Astrocyte of the cerebellum (primary cell): ENCODE measurements around the gene BCORL1.

Source experiments
- DNase-seq: peaks from one replicate; pipeline ENCODE4 v3.0.0-alpha.2; 2011; ENCODE audit warnings: low read depth
- H3K4me3 ChIP-seq: 2 replicates; pipeline ENCODE4 v1.5.1; 2011; ENCODE audit warnings: mild to moderate bottlenecking, low read depth, low read length, moderate library complexity
- CTCF ChIP-seq: IDR thresholded peaks from 2 replicates; pipeline ENCODE4 v1.5.1; 2012; ENCODE audit warnings: low read length, low read depth, moderate library complexity, mild to moderate bottlenecking; ENCODE audit errors: missing control alignments
- in situ Hi-C: cut with HindIII; loops from 2 replicates; pipeline ENCODE4 v1.10.0; 2017; ENCODE audit warnings: low sequenced_read_pairs

BCORL1 gene

GRCh38 chrX:130005089-130005807 is 22.8 kb downstream of the BCORL1 start:
- no peak for TF ChIP-seq CTCF
- DNase-seq = no peak
- H3K4me3 ChIP-seq = no peak overlapping the region
- in situ Hi-C loops = no loop called here

GRCh38 chrX:130009658-130010223 is 27.3 kb downstream of the BCORL1 start:
- no peak overlapping the region for H3K4me3 ChIP-seq
- in situ Hi-C loops = no loop called here
- no peak for DNase-seq
- no peak for TF ChIP-seq CTCF

DNA sequence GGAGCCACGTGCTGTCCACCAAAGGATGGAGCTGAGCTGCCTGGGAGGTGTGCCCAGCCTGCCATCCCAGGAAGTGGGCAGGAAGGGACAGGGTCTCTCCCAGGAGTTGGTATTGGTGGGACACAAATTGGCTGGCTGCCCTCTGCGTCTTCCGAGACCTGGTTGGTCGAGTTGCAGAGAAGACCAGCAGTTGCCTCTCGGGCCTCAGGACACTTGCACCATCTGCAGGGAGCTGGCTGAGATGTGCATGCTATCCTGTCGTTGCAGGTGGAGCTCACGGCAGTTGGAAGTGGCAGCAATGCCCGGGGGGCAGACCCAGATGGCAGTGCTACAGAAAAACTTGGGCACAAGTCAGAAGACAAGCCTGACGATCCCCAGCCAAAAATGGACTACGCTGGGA is 30.2 kb downstream of the BCORL1 start:
- TF ChIP-seq CTCF = no peak
- DNase-seq = no peak
- in situ Hi-C loops = no loop called here
- H3K4me3 ChIP-seq = no peak overlapping the region

- no peak for DNase-seq
- H3K4me3 ChIP-seq = no peak overlapping the region
- in situ Hi-C loops = no loop called here
- TF ChIP-seq CTCF = no peak
Measured at GRCh38 chrX:130013661-130014060, 31.2 kb downstream of the BCORL1 start.

- H3K4me3 ChIP-seq = no peak overlapping the region
- no peak for TF ChIP-seq CTCF
- in situ Hi-C loops = no loop called here
- no peak for DNase-seq
Measured at GRCh38 chrX:130014356-130014755, 31.9 kb downstream of the BCORL1 start.

GRCh38 chrX:130014770-130015169 is 32.3 kb downstream of the BCORL1 start:
- TF ChIP-seq CTCF = no peak
- H3K4me3 ChIP-seq = no peak overlapping the region
- DNase-seq = no peak
- in situ Hi-C loops = no loop called here
